A673 (cell line): ENCODE measurements around the gene SCGB2A2.

Experiments used
- CTCF ChIP-seq: fragments of 300-800, 200-600 bp; sonication (generic); conservative IDR thresholded peaks from 2 replicates; pipeline ENCODE4 v1.5.1; 2017; ENCODE audit warnings: low read depth, mild to moderate bottlenecking, antibody characterized with exemption, low read length, moderate library complexity, mixed read lengths
- EZH2 ChIP-seq: fragments of 200-600 bp; sonication (generic); IDR thresholded peaks from 2 replicates; pipeline ENCODE4 v1.6.1; 2017; ENCODE audit warnings: borderline replicate concordance, low read depth, mild to moderate bottlenecking, mixed read lengths, antibody characterized with exemption, low read length; ENCODE audit not compliant: poor library complexity, severe bottlenecking

- TF ChIP-seq CTCF (0 out of 2 replicates have a peak, but pooled peaks have one; percentile 28), EZH2 (no peak)
These were observed at the start of gene SCGB2A2 for GRCh38 chr11:62269654-62270278.
